H9 (cell line): ENCODE measurements around the gene MEIOSIN. TPM values are rescaled to one million over a fixed set of nuclear protein-coding genes. Genes with fewer than 3 reads are reported as not detected.

Experiments
- DNase-seq: peaks from one replicate; pipeline ENCODE4 v3.0.0-alpha.2; 2017
- H2AFZ ChIP-seq: one replicate; pipeline ENCODE4 v1.6.1; 2013; ENCODE audit warnings: mild to moderate bottlenecking, low read length, control low read depth, moderate library complexity
- H2AK5ac ChIP-seq: 2 replicates; pipeline ENCODE4 v1.6.1; 2013; ENCODE audit warnings: low read length, control low read depth, mixed read lengths; ENCODE audit not compliant: insufficient read length
- H2BK120ac ChIP-seq: one replicate; pipeline ENCODE4 v1.6.1; 2013; ENCODE audit warnings: low read depth, mild to moderate bottlenecking, low read length, control low read depth, inconsistent platforms; ENCODE audit not compliant: poor library complexity, severe bottlenecking
- H2BK12ac ChIP-seq: 2 replicates; pipeline ENCODE4 v1.6.1; 2013; ENCODE audit warnings: low read length, control low read depth, mixed read lengths, low read depth; ENCODE audit not compliant: insufficient read length
- H2BK15ac ChIP-seq: 2 replicates; pipeline ENCODE4 v1.6.1; 2013; ENCODE audit warnings: low read depth, low read length, control low read depth
- H2BK20ac ChIP-seq: one replicate; pipeline ENCODE4 v1.6.1; 2013; ENCODE audit warnings: low read depth, mild to moderate bottlenecking, low read length, control low read depth, inconsistent platforms; ENCODE audit not compliant: poor library complexity, severe bottlenecking
- H2BK5ac ChIP-seq: 2 replicates; pipeline ENCODE4 v1.6.1; 2013; ENCODE audit warnings: low read length, control low read depth, mixed read lengths; ENCODE audit not compliant: insufficient read length
- H3K14ac ChIP-seq: 2 replicates; pipeline ENCODE4 v1.6.1; 2013; ENCODE audit warnings: low read length, control low read depth; ENCODE audit not compliant: insufficient read depth
- H3K18ac ChIP-seq: 2 replicates; pipeline ENCODE4 v1.6.1; 2013; ENCODE audit warnings: low read depth, mild to moderate bottlenecking, mixed read lengths, low read length, control low read depth; ENCODE audit not compliant: insufficient read length
- H3K23ac ChIP-seq: 2 replicates; pipeline ENCODE4 v1.6.1; 2013; ENCODE audit warnings: low read length, control low read depth, mixed read lengths, low read depth; ENCODE audit not compliant: insufficient read length
- H3K23me2 ChIP-seq: 2 replicates; pipeline ENCODE4 v1.6.1; 2013; ENCODE audit warnings: low read depth, mild to moderate bottlenecking, mixed read lengths, low read length, control low read depth; ENCODE audit not compliant: insufficient read length, poor library complexity, severe bottlenecking
- H3K27ac ChIP-seq: 2 replicates; pipeline ENCODE4 v1.5.1; 2013; ENCODE audit warnings: low read length, control low read depth, mixed read lengths, low read depth; ENCODE audit not compliant: insufficient read length
- H3K27me3 ChIP-seq: 2 replicates; pipeline ENCODE4 v1.6.1; 2013; ENCODE audit warnings: low read length, control low read depth, inconsistent platforms; ENCODE audit not compliant: insufficient read depth
- H3K4ac ChIP-seq: 2 replicates; pipeline ENCODE4 v1.6.1; 2013; ENCODE audit warnings: low read depth, mild to moderate bottlenecking, control low read depth, inconsistent platforms, low read length, moderate library complexity
- H3K4me1 ChIP-seq: 2 replicates; pipeline ENCODE4 v1.6.1; 2013; ENCODE audit warnings: low read length, control low read depth, inconsistent platforms; ENCODE audit not compliant: insufficient read depth
- H3K4me2 ChIP-seq: 2 replicates; pipeline ENCODE4 v1.6.1; 2013; ENCODE audit warnings: low read length, control low read depth, mixed read lengths; ENCODE audit not compliant: insufficient read length, insufficient read depth
- H3K56ac ChIP-seq: 2 replicates; pipeline ENCODE4 v1.6.1; 2013; ENCODE audit warnings: low read depth, mild to moderate bottlenecking, mixed read lengths, low read length, control low read depth; ENCODE audit not compliant: insufficient read length
- H3K79me1 ChIP-seq: 2 replicates; pipeline ENCODE4 v1.6.1; 2013; ENCODE audit warnings: low read depth, mild to moderate bottlenecking, moderate library complexity, low read length, control low read depth, inconsistent platforms; ENCODE audit not compliant: insufficient read depth, poor library complexity, severe bottlenecking
- H3K79me2 ChIP-seq: 2 replicates; pipeline ENCODE4 v1.6.1; 2013; ENCODE audit warnings: low read length, control low read depth, inconsistent platforms; ENCODE audit not compliant: insufficient read depth
- H3K9ac ChIP-seq: 2 replicates; pipeline ENCODE4 v1.6.1; 2013; ENCODE audit warnings: low read length, control low read depth, mixed read lengths; ENCODE audit not compliant: insufficient read length; ENCODE audit errors: extremely low read depth
- H3K9me3 ChIP-seq: one replicate; pipeline ENCODE4 v1.6.1; 2013; ENCODE audit warnings: low read depth, low read length, inconsistent platforms; ENCODE audit not compliant: control insufficient read depth
- H3T11ph ChIP-seq: one replicate; pipeline ENCODE4 v1.6.1; 2013; ENCODE audit warnings: mild to moderate bottlenecking, low read length, control low read depth, inconsistent platforms
- H4K20me1 ChIP-seq: one replicate; pipeline ENCODE4 v1.6.1; 2013; ENCODE audit not compliant: control insufficient read depth, insufficient read length, insufficient read depth
- H4K5ac ChIP-seq: 2 replicates; pipeline ENCODE4 v1.6.1; 2013; ENCODE audit warnings: low read depth, mild to moderate bottlenecking, mixed read lengths, low read length, control low read depth; ENCODE audit not compliant: insufficient read length
- H4K8ac ChIP-seq: replicated peaks from 2 replicates; pipeline ENCODE4 v1.6.1; 2013; ENCODE audit warnings: low read length, control low read depth, mixed read lengths, low read depth; ENCODE audit not compliant: insufficient read length
- H4K91ac ChIP-seq: 2 replicates; pipeline ENCODE4 v1.6.1; 2013; ENCODE audit warnings: low read depth, mild to moderate bottlenecking, moderate library complexity, mixed read lengths, low read length, control low read depth; ENCODE audit not compliant: insufficient read length
- H3K27ac Mint-ChIP-seq, 3 experiments: 2 replicates in 2 of 3; 3 replicates in 1 of 3; pipeline ENCODE4 v1.8.0; 2020 to 2021; ENCODE audit warnings: mixed read lengths in 3 of 3, mild to moderate bottlenecking in 1 of 3, moderate library complexity in 1 of 3
- H3K27me3 Mint-ChIP-seq: 2 replicates; pipeline ENCODE4 v1.8.0; 2021; ENCODE audit warnings: low read depth, mild to moderate bottlenecking, moderate library complexity, mixed read lengths
- H3K36me3 Mint-ChIP-seq, 3 experiments: 2 replicates in 2 of 3; 3 replicates in 1 of 3; pipeline ENCODE4 v1.8.0; 2020 to 2021; ENCODE audit warnings: low read depth in 3 of 3, mixed read lengths in 3 of 3; ENCODE audit not compliant: insufficient read depth in 1 of 3
- H3K4me1 Mint-ChIP-seq, 2 experiments: 2 replicates each; pipeline ENCODE4 v1.8.0; 2020; ENCODE audit warnings: mixed read lengths in 2 of 2
- H3K4me3 Mint-ChIP-seq, 2 experiments: 2 replicates in 1 of 2; 3 replicates in 1 of 2; pipeline ENCODE4 v1.8.0; 2020 to 2021; ENCODE audit warnings: mild to moderate bottlenecking in 2 of 2, mixed read lengths in 2 of 2, moderate library complexity in 1 of 2
- H3K9me3 Mint-ChIP-seq, 2 experiments: 2 replicates in 1 of 2; 3 replicates in 1 of 2; pipeline ENCODE4 v1.8.0; 2020; ENCODE audit warnings: mild to moderate bottlenecking in 2 of 2, mixed read lengths in 2 of 2, moderate library complexity in 1 of 2
- CTCF ChIP-seq: fragments of 200-600 bp; sonication (generic); conservative IDR thresholded peaks from 3 replicates; pipeline ENCODE4 v1.8.0; 2021; ENCODE audit warnings: antibody characterized with exemption, mild to moderate bottlenecking
- WGBS: extraction: QIAGEN DNeasy Blood & Tissue Kit; methylation state at CpG from one replicate; pipeline ENCODE4 v1.1.7; 2013; ENCODE audit warnings: missing lambda C conversion rate, low lambda C conversion rate, mixed read lengths; ENCODE audit not compliant: insufficient read length; ENCODE audit errors: extremely low coverage; 5-methylcytosine and 5-hydroxymethylcytosine counted together
- total RNA-seq: library from RNA; stranded (reverse); gene quantifications from 2 replicates; pipeline ENCODE4 v1.2.1, GENCODE V29; 2021

Gene MEIOSIN
- total RNA-seq, 1 experiment from 2014 or later = not detected

- no peak overlapping the region for H3K56ac ChIP-seq
- Mint-ChIP-seq H3K27ac (peak overlapping the region in 1 of 3 experiments; percentile 52; a peak in 1 of 7 replicates), H3K4me1 (peaks cover 8 to 21% of the 10 kb centered on the region in 2 experiments), H3K9me3 (no peaks in the 10 kb centered on the region; a peak in 1 of 5 replicates), H3K4me3 (no peak overlapping the region; a peak in 1 of 5 replicates), H3K36me3 (no peaks in the 10 kb centered on the region), H3K27me3 (peaks cover 46% of the 10 kb centered on the region)
- H2BK20ac ChIP-seq = no peak overlapping the region
- no peaks in the 10 kb centered on the region for H3K4me1 ChIP-seq
- H3K27me3 ChIP-seq = no peaks in the 10 kb centered on the region
- no peak overlapping the region for H3K14ac ChIP-seq
- H3K18ac ChIP-seq = no peak overlapping the region
- H3K9me3 ChIP-seq = no peaks in the 10 kb centered on the region
- no peak overlapping the region for H2BK15ac ChIP-seq
- no peaks in the 10 kb centered on the region for H3K79me1 ChIP-seq
- H3K9ac ChIP-seq = no peak overlapping the region
- H3K23ac ChIP-seq = no peak overlapping the region
- H2AK5ac ChIP-seq = no peak overlapping the region
- no peak overlapping the region for H4K5ac ChIP-seq
- H3T11ph ChIP-seq = no peak overlapping the region
- DNase-seq = no peak
- no peak overlapping the region for H2BK120ac ChIP-seq
- H2AFZ ChIP-seq = no peak overlapping the region
- no peak overlapping the region for H3K27ac ChIP-seq
- WGBS = no CpG with 5 or more reads among the region's 8 CpGs
- no peak overlapping the region for H2BK12ac ChIP-seq
- H4K20me1 ChIP-seq = no peaks in the 10 kb centered on the region
- H3K23me2 ChIP-seq = no peaks in the 10 kb centered on the region
- no peak overlapping the region for H4K91ac ChIP-seq
- no peak overlapping the region for H3K4me2 ChIP-seq
- H3K4ac ChIP-seq = no peak overlapping the region
- no peak overlapping the region for H2BK5ac ChIP-seq
- H3K79me2 ChIP-seq = no peaks in the 10 kb centered on the region
- no peak overlapping the region for H4K8ac ChIP-seq
- no peak for TF ChIP-seq CTCF
These were observed 66.9 kb downstream of the MEIOSIN start for GRCh38 chr19:45800070-45800553.
